ENCODE results near the gene PLCG2.

PLCG2 gene

DNA sequence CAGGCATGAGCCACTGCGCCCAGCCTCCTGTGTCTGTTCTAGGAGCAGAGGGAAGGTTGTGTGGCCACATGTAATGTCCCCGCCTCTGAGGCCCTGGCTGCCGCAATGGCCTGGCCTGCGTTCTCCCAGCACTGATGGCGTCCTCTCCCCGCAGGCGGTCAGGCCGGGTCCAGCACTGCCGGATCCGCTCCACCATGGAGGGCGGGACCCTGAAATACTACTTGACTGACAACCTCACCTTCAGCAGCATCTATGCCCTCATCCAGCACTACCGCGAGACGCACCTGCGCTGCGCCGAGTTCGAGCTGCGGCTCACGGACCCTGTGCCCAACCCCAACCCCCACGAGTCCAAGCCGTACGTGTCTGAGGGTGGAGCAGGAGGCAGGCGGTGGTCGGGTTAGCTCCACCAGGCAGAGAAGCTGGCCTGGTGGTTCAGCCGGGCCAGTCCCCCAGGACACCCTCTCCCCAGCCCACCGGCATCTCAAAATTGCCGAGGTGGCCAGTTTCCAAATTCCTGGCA, 131.3 kb downstream of the PLCG2 start:
- no peaks in the 10 kb centered on the region for H3K36me3 ChIP-seq
- no peak overlapping the region for H3K4me3 ChIP-seq (ENCODE audit: low read depth, low read length)
- TF ChIP-seq, protein P1, sequence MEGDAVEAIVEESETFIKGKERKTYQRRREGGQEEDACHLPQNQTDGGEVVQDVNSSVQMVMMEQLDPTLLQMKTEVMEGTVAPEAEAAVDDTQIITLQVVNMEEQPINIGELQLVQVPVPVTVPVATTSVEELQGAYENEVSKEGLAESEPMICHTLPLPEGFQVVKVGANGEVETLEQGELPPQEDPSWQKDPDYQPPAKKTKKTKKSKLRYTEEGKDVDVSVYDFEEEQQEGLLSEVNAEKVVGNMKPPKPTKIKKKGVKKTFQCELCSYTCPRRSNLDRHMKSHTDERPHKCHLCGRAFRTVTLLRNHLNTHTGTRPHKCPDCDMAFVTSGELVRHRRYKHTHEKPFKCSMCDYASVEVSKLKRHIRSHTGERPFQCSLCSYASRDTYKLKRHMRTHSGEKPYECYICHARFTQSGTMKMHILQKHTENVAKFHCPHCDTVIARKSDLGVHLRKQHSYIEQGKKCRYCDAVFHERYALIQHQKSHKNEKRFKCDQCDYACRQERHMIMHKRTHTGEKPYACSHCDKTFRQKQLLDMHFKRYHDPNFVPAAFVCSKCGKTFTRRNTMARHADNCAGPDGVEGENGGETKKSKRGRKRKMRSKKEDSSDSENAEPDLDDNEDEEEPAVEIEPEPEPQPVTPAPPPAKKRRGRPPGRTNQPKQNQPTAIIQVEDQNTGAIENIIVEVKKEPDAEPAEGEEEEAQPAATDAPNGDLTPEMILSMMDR (IDR thresholded peaks at IDR 0.05; ENCODE audit: low read depth, low read length) = no peak
- no peaks in the 10 kb centered on the region for H3K9me3 ChIP-seq
- H3K4me1 ChIP-seq = no peaks in the 10 kb centered on the region
- H3K27me3 ChIP-seq = no peaks in the 10 kb centered on the region
- no peak for DNase-seq

DNA sequence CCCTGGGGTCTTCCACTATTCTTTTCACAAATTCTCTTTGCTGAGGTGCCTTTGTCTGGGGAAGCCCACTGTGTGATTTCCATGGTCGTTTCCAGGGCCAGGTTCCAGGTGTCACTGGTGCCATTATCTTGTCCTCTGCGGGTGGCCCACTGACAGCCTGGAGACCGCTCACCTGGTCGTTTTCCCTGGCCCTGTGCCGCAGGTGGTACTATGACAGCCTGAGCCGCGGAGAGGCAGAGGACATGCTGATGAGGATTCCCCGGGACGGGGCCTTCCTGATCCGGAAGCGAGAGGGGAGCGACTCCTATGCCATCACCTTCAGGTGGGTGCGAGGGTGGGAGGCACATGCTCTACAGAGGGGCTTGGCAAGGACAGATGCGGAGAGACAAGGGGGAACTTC, 133.3 kb downstream of the PLCG2 start:
- Histone ChIP-seq H3K9me3 (no peaks in the 10 kb centered on the region), H3K36me3 (no peaks in the 10 kb centered on the region), H3K27me3 (no peaks in the 10 kb centered on the region), H3K4me1 (no peaks in the 10 kb centered on the region), H3K4me3 (ENCODE audit: low read depth, low read length) (no peak overlapping the region)
- no peak for DNase-seq
- TF ChIP-seq, protein P1 (IDR thresholded peaks at IDR 0.05; ENCODE audit: low read depth, low read length) = no peak

- TF ChIP-seq, protein P1 (IDR thresholded peaks at IDR 0.05; ENCODE audit: low read depth, low read length) = no peak
- H3K36me3 ChIP-seq = no peaks in the 10 kb centered on the region
- H3K9me3 ChIP-seq = no peaks in the 10 kb centered on the region
- DNase-seq = no peak
- no peak overlapping the region for H3K4me3 ChIP-seq (ENCODE audit: low read depth, low read length)
- no peaks in the 10 kb centered on the region for H3K4me1 ChIP-seq
- no peaks in the 10 kb centered on the region for H3K27me3 ChIP-seq
Observed at GRCh38 chr16:81913222-81913621, 134.1 kb downstream of the PLCG2 start.

DNA sequence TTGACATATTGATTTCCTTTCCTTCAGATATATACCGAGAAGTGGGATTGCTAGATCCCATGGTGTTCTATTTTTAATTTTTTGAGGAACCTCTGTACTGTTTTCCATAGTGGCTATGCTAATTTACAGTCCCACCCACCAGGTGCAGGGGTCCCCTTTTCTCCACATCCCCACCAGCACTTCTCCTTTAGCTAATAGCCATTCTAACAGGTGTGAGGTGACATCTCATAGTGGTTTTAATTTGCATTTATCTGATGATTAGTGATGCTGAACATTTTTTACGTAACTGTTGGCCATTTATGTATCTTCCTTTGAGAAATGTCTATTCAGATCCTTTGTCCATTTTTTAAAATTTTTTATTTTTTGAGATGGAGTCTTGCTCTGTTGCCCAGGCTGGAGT, 138.3 kb downstream of the PLCG2 start:
- no peaks in the 10 kb centered on the region for H3K4me1 ChIP-seq
- no peak overlapping the region for H3K4me3 ChIP-seq (ENCODE audit: low read depth, low read length)
- no peaks in the 10 kb centered on the region for H3K9me3 ChIP-seq
- H3K36me3 ChIP-seq = no peaks in the 10 kb centered on the region
- TF ChIP-seq, protein P1 (IDR thresholded peaks at IDR 0.05; ENCODE audit: low read depth, low read length) = no peak
- no peaks in the 10 kb centered on the region for H3K27me3 ChIP-seq
- DNase-seq = no peak

DNA sequence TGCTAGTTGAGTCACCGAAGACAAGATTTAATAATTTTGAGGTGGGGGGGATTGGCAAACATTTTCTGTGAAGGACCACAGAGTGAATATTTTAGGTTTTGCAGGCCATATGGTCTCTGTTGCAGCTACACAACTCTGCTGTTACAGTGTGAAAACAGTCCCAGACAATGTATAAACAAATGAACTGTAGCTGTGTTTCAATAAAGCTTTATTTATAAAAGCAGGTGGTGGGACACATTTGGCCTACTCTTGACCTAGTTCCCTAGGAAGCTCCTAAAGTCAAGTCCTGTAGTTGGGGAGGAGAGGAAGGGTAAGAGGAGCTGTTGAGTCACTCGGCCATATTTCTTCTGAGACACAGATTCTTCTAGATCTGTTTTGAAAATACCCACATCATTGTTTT, 139.8 kb downstream of the PLCG2 start:
- TF ChIP-seq, protein P1 (IDR thresholded peaks at IDR 0.05; ENCODE audit: low read depth, low read length) = no peak
- Histone ChIP-seq H3K27me3 (no peaks in the 10 kb centered on the region), H3K4me3 (ENCODE audit: low read depth, low read length) (no peak overlapping the region), H3K9me3 (no peaks in the 10 kb centered on the region), H3K36me3 (no peaks in the 10 kb centered on the region), H3K4me1 (no peaks in the 10 kb centered on the region)
- no peak for DNase-seq

DNA sequence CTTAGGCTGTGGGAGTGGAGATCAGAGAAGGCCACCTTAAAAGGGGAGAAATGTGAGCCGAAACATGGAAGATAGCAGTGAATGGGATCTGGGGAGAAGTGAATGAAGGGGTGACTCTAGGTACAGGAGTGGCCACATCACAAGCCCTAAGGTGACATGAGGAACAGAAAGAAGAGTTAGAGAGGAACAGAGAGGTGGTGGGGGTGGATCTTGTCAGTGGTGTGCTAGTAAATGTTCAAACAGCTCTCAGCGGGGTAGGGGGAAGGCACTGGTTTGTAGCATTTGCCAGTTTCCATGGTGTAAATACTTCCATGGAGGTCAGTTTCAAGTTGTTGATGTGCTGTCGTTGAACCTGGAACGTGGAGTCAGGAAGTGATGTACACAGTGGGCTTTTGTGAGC, 141.4 kb downstream of the PLCG2 start:
- H3K4me1 ChIP-seq = no peaks in the 10 kb centered on the region
- H3K27me3 ChIP-seq = no peaks in the 10 kb centered on the region
- no peaks in the 10 kb centered on the region for H3K9me3 ChIP-seq
- no peaks in the 10 kb centered on the region for H3K36me3 ChIP-seq
- no peak overlapping the region for H3K4me3 ChIP-seq (ENCODE audit: low read depth, low read length)
- TF ChIP-seq, protein P1 (IDR thresholded peaks at IDR 0.05; ENCODE audit: low read depth, low read length) = no peak
- no peak for DNase-seq

Measured in BE2C (cell line).